IPS-18a (cell line): ENCODE measurements around the gene HS1BP3.

ENCODE experiments used
- H3K27ac ChIP-seq: one replicate; pipeline ENCODE4 v1.5.1; 2013; ENCODE audit warnings: low read length
- H3K27me3 ChIP-seq: one replicate; pipeline ENCODE4 v1.6.1; 2013; ENCODE audit warnings: mild to moderate bottlenecking, low read length; ENCODE audit not compliant: control insufficient read depth, insufficient read depth
- H3K36me3 ChIP-seq: one replicate; pipeline ENCODE4 v1.6.1; 2013; ENCODE audit warnings: low read depth, low read length; ENCODE audit not compliant: control insufficient read depth
- H3K4me1 ChIP-seq: one replicate; pipeline ENCODE4 v1.6.1; 2013; ENCODE audit warnings: low read depth, low read length; ENCODE audit not compliant: control insufficient read depth
- H3K4me3 ChIP-seq: one replicate; pipeline ENCODE4 v1.5.1; 2013; ENCODE audit warnings: low read length
- H3K9ac ChIP-seq: one replicate; pipeline ENCODE4 v1.6.1; 2013; ENCODE audit warnings: mild to moderate bottlenecking, low read length, moderate library complexity
- H3K9me3 ChIP-seq: one replicate; pipeline ENCODE4 v1.6.1; 2013; ENCODE audit warnings: low read depth, low read length; ENCODE audit not compliant: control insufficient read depth

Gene HS1BP3

GRCh38 chr2:20595439-20596192 is 55.3 kb downstream of the HS1BP3 start:
- H3K4me3 ChIP-seq: no peak overlapping the region

GRCh38 chr2:20594957-20595356 is 55.9 kb downstream of the HS1BP3 start:
- Histone ChIP-seq H3K4me1 (peaks cover 14% of the 10 kb centered on the region), H3K9ac (no peak overlapping the region), H3K36me3 (no peaks in the 10 kb centered on the region), H3K27me3 (no peaks in the 10 kb centered on the region), H3K4me3 (no peak overlapping the region), H3K9me3 (no peaks in the 10 kb centered on the region), H3K27ac (no peak overlapping the region)

More at GRCh38 chr2:20595439-20596192, 55.3 kb downstream of the HS1BP3 start:
- Histone ChIP-seq H3K27me3 (no peaks in the 10 kb centered on the region), H3K4me1 (peaks cover 14% of the 10 kb centered on the region), H3K9me3 (no peaks in the 10 kb centered on the region), H3K36me3 (no peaks in the 10 kb centered on the region), H3K27ac (no peak overlapping the region), H3K9ac (no peak overlapping the region)

- no peaks in the 10 kb centered on the region for H3K36me3 ChIP-seq
- no peaks in the 10 kb centered on the region for H3K9me3 ChIP-seq
- no peak overlapping the region for H3K4me3 ChIP-seq
- no peak overlapping the region for H3K9ac ChIP-seq
- H3K27ac ChIP-seq: no peak overlapping the region
- H3K27me3 ChIP-seq: no peaks in the 10 kb centered on the region
- H3K4me1 ChIP-seq: peaks cover 14% of the 10 kb centered on the region
Measured at GRCh38 chr2:20594048-20594750, 56.7 kb downstream of the HS1BP3 start.

GRCh38 chr2:20593072-20594034 is 57.5 kb downstream of the HS1BP3 start:
- Histone ChIP-seq H3K9ac (no peak overlapping the region), H3K4me1 (peaks cover 14% of the 10 kb centered on the region), H3K36me3 (no peaks in the 10 kb centered on the region), H3K27me3 (no peaks in the 10 kb centered on the region), H3K27ac (no peak overlapping the region), H3K9me3 (no peaks in the 10 kb centered on the region), H3K4me3 (no peak overlapping the region)

GRCh38 chr2:20592106-20593071 is 58.5 kb downstream of the HS1BP3 start:
- Histone ChIP-seq H3K4me3 (no peak overlapping the region), H3K27ac (no peak overlapping the region), H3K9me3 (no peaks in the 10 kb centered on the region), H3K36me3 (no peaks in the 10 kb centered on the region), H3K4me1 (peaks cover 14% of the 10 kb centered on the region), H3K27me3 (no peaks in the 10 kb centered on the region), H3K9ac (no peak overlapping the region)

GRCh38 chr2:20590704-20591515 is 60.0 kb downstream of the HS1BP3 start:
- H3K27ac ChIP-seq: no peak overlapping the region
- no peak overlapping the region for H3K4me3 ChIP-seq
- no peaks in the 10 kb centered on the region for H3K27me3 ChIP-seq
- peaks cover 8% of the 10 kb centered on the region for H3K4me1 ChIP-seq
- H3K9me3 ChIP-seq: no peaks in the 10 kb centered on the region
- H3K9ac ChIP-seq: no peak overlapping the region
- H3K36me3 ChIP-seq: no peaks in the 10 kb centered on the region

- no peaks in the 10 kb centered on the region for H3K27me3 ChIP-seq
- H3K9me3 ChIP-seq: no peaks in the 10 kb centered on the region
- H3K36me3 ChIP-seq: no peaks in the 10 kb centered on the region
- H3K4me3 ChIP-seq: no peak overlapping the region
- no peak overlapping the region for H3K9ac ChIP-seq
- H3K4me1 ChIP-seq: peaks cover 5% of the 10 kb centered on the region
- no peak overlapping the region for H3K27ac ChIP-seq
Measured at GRCh38 chr2:20589975-20590703, 60.8 kb downstream of the HS1BP3 start.

GRCh38 chr2:20588918-20589871 is 61.7 kb downstream of the HS1BP3 start:
- no peaks in the 10 kb centered on the region for H3K9me3 ChIP-seq
- H3K9ac ChIP-seq: no peak overlapping the region
- peaks cover 12% of the 10 kb centered on the region for H3K4me1 ChIP-seq
- no peaks in the 10 kb centered on the region for H3K27me3 ChIP-seq
- H3K27ac ChIP-seq: no peak overlapping the region
- H3K4me3 ChIP-seq: no peak overlapping the region
- no peaks in the 10 kb centered on the region for H3K36me3 ChIP-seq
